Suprapubic skin (tissue), 3 donors: ENCODE measurements around the gene ZBTB2.

Experiments
- CTCF ChIP-seq, 2 donors: fragments of 200-600 bp in 1 of 2; fragments of 450-650 bp in 1 of 2; sonication (generic) in 1 of 2; IDR thresholded peaks; one replicate each; pipeline ENCODE4 v1.5.1; 2016 to 2019; ENCODE audit warnings: antibody characterized with exemption in 2 of 2, mild to moderate bottlenecking in 1 of 2, moderate library complexity in 1 of 2
- EP300 ChIP-seq: sonication (generic); formaldehyde crosslinking; IDR thresholded peaks from one replicate; pipeline ENCODE4 v1.6.1; 2017; ENCODE audit warnings: antibody characterized with exemption
- POLR2A ChIP-seq, 2 donors: fragments of 450-650 bp; IDR thresholded peaks; one replicate each; pipeline ENCODE4 v1.6.1; 2017; ENCODE audit warnings: antibody characterized with exemption in 2 of 2, mild to moderate bottlenecking in 2 of 2, moderate library complexity in 2 of 2

GRCh38 chr6:151370509-151371078, 20.8 kb downstream of the ZBTB2 start:
- TF ChIP-seq CTCF (IDR thresholded peaks at IDR 0.05) (no peak), POLR2A (IDR thresholded peaks at IDR 0.05) (no peak), EP300 (no peak)
